Lower lobe of right lung (tissue), 2 donors: Measurements from ENCODE around the gene TBX20. TPM values are rescaled to one million over a fixed set of nuclear protein-coding genes. Genes with fewer than 3 reads are reported as not detected.
A peak's percentile ranks its signal among the peaks of the same experiment; 100 is the strongest.

Source experiments
- ATAC-seq, 2 donors: fragments of 200-7000 bp; cut with Tn5 transposase; one replicate each; pipeline ENCODE4 v1.9.1; 2020 to 2022; ENCODE audit warnings: mild to moderate bottlenecking in 2 of 2, moderate library complexity in 2 of 2
- DNase-seq: peaks from one replicate; pipeline ENCODE4 v3.0.0-alpha.2; 2020
- H3K27ac ChIP-seq: fragments of 200-600 bp; one replicate; pipeline ENCODE4 v1.8.0; 2022
- H3K27me3 ChIP-seq: fragments of 200-600 bp; one replicate; pipeline ENCODE4 v1.8.0; 2022; ENCODE audit warnings: low read depth
- H3K36me3 ChIP-seq: fragments of 200-600 bp; one replicate; pipeline ENCODE4 v1.8.0; 2022; ENCODE audit warnings: mild to moderate bottlenecking
- H3K4me1 ChIP-seq: fragments of 200-600 bp; one replicate; pipeline ENCODE4 v1.8.0; 2022
- H3K4me3 ChIP-seq: fragments of 200-600 bp; one replicate; pipeline ENCODE4 v1.8.0; 2022; ENCODE audit warnings: mild to moderate bottlenecking
- H3K9me3 ChIP-seq: fragments of 200-600 bp; one replicate; pipeline ENCODE4 v1.8.0; 2022
- intact Hi-C: fragments of 100-400 bp; cut with DNase I; formaldehyde crosslinking; loops from one replicate; pipeline ENCODE4 v1.11.0; 2022
- long read RNA-seq: library from polyadenylated mRNA; unstranded; transcript quantifications from one replicate; pipeline ENCODE4 v2.0.0, GENCODE V29; 2021
- total RNA-seq: library from RNA; stranded (reverse); fragmentation: NEBNext Ultra II Directional; extraction: Animal tissue kit (Norgen Biotek cat#: 25700); gene quantifications from one replicate; pipeline ENCODE4 v1.2.1, GENCODE V29; 2021
- TF ChIP-seq, protein P1 (sequence below): fragments of 200-600 bp; IDR thresholded peaks from one replicate; pipeline ENCODE4 v1.8.0; 2022; ENCODE audit warnings: antibody characterized with exemption, mild to moderate bottlenecking
- donor health status: DM: no; HTN: yes; CAD: no; lungs with severe emphysema.

Gene TBX20, protein sequence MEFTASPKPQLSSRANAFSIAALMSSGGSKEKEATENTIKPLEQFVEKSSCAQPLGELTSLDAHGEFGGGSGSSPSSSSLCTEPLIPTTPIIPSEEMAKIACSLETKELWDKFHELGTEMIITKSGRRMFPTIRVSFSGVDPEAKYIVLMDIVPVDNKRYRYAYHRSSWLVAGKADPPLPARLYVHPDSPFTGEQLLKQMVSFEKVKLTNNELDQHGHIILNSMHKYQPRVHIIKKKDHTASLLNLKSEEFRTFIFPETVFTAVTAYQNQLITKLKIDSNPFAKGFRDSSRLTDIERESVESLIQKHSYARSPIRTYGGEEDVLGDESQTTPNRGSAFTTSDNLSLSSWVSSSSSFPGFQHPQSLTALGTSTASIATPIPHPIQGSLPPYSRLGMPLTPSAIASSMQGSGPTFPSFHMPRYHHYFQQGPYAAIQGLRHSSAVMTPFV
- 0.65 TPM for total RNA-seq
- long read RNA-seq: 0 reads

DNA sequence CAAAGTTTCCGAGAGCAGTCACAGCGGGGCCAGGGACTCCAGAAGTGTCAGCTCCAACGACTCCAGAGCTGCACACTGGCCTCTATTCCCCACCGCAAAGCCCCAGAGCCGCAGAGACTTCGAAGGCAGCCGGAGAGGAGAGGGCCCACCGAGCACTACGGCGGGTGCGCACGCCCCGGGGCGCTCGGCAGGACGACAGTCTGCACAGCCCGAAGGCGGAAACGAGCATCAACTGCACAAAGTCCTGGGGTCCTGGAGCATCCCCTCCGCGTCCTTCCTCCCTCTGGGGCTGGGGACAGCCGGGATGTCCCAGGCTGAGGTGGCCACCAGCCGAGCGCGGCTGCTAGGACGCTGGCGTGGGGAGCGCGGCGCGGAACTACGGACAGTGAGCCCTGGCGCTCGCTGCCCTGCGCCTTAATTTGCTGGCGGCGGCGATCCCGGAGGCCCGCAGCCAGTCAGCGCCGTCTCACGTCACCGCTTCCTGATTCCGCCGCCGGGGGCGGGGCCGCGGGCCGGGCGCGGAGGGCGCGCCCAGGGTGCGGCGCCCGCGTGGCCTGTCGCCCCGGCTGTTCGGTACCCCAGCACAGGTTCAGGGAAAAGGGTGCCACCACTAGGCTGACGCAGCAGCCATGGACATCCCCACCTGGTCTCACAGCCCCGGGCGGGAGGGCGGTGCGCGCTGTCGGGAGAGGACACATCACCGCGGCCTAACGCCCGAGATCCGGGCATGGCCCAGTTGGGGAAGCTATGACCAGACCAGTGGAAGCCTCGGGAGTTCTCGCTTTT is at the start of gene TBX20:
Gene TBX20 (minus strand): TSS at position 391 of the 786 bp plus-strand sequence. CDS start 480 bp downstream, outside the sequence.
- intact Hi-C loops: no loop called here
- peaks cover 99% of the 10 kb centered on the region for H3K27me3 ChIP-seq
- H3K4me3 ChIP-seq: peak within 1 kb of the TSS; percentile 49

DNA sequence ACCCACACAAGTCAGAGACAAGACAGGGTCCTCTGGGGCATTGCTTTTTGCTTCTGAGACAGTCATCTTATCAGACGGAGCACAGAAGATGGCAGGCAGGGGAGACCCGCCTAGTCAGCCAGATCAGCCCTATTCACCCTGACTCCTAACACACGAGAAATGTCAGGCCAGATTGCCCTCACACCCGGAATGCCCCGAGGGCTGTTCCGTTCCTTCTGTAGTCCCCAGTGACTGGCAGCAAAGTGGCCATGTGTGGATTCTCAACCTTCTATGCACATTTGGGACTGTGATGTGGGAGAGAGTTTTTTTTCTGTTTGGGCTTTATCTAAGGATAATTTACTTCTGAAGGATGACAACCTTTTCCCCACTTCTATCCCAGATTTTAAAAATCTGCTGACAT is 35.5 kb upstream of the TBX20 start:
- H3K27me3 ChIP-seq: no peaks in the 10 kb centered on the region
- H3K36me3 ChIP-seq: no peaks in the 10 kb centered on the region
- intact Hi-C loops: no loop called here
- H3K4me3 ChIP-seq: no peak overlapping the region
- H3K9me3 ChIP-seq: peaks cover 12% of the 10 kb centered on the region
- no peak overlapping the region for H3K27ac ChIP-seq
- no peaks in the 10 kb centered on the region for H3K4me1 ChIP-seq
- TF ChIP-seq, protein P1, sequence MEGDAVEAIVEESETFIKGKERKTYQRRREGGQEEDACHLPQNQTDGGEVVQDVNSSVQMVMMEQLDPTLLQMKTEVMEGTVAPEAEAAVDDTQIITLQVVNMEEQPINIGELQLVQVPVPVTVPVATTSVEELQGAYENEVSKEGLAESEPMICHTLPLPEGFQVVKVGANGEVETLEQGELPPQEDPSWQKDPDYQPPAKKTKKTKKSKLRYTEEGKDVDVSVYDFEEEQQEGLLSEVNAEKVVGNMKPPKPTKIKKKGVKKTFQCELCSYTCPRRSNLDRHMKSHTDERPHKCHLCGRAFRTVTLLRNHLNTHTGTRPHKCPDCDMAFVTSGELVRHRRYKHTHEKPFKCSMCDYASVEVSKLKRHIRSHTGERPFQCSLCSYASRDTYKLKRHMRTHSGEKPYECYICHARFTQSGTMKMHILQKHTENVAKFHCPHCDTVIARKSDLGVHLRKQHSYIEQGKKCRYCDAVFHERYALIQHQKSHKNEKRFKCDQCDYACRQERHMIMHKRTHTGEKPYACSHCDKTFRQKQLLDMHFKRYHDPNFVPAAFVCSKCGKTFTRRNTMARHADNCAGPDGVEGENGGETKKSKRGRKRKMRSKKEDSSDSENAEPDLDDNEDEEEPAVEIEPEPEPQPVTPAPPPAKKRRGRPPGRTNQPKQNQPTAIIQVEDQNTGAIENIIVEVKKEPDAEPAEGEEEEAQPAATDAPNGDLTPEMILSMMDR: no peak
- ATAC-seq (no peak), DNase-seq (no peak)

More for the DNA sequence above, at the start of gene TBX20:
- ATAC-seq (peak; percentile 76 to 80), DNase-seq (peak; percentile 59)
- TF ChIP-seq, protein P1: no peak
- no peak within 1 kb of the TSS for H3K27ac ChIP-seq
- peaks cover 8% of the 10 kb centered on the region for H3K4me1 ChIP-seq
- H3K36me3 ChIP-seq: no peaks in the 10 kb centered on the region
- no peaks in the 10 kb centered on the region for H3K9me3 ChIP-seq

DNA sequence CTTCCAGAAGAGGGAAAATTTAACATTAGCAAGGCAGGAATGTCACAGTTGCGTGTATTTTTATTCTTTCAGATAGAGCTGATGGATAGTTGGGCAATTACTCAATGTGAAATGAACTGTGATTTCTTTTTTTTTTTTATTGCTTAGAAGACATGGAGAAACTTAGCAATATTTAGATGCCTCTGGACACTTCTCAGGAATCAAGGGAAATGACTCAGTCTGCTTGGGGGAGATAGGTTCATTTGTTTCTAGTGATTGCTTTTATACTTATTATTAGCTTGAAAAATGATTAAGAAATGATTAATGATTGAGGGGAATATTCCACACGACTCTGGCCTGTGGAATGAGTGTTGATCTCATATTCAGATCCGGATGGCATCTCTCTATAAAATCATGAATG is 33.1 kb upstream of the TBX20 start:
- TF ChIP-seq, protein P1: no peak
- intact Hi-C loops: no loop called here
- ATAC-seq (no peak), DNase-seq (no peak)
- Histone ChIP-seq H3K27me3 (no peaks in the 10 kb centered on the region), H3K4me3 (no peak overlapping the region), H3K27ac (no peak overlapping the region), H3K4me1 (no peaks in the 10 kb centered on the region), H3K36me3 (no peaks in the 10 kb centered on the region), H3K9me3 (peaks cover 4% of the 10 kb centered on the region)

DNA sequence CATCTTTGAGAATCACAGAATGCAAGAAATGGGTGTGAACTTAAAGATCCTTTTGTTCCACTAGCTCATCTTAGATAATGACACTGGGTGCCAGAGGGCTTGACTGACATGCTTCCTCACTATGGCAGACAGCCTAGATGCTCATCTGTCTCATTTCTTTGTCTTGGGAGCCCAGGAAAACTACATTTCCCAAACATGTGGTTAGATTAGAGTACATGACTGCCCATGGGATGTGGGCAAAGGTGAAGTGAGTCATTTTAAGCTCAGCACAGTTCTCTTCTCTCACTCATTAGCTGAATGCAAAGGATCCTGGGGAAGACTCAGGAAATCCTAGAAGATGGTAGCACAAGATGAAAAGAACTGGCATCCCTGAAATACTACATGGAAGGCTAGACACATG is 32.5 kb upstream of the TBX20 start:
- Histone ChIP-seq H3K36me3 (no peaks in the 10 kb centered on the region), H3K27ac (no peak overlapping the region), H3K4me3 (no peak overlapping the region), H3K9me3 (peaks cover 4% of the 10 kb centered on the region), H3K27me3 (no peaks in the 10 kb centered on the region), H3K4me1 (no peaks in the 10 kb centered on the region)
- TF ChIP-seq, protein P1: no peak
- intact Hi-C loops: no loop called here
- ATAC-seq (no peak), DNase-seq (no peak)

DNA sequence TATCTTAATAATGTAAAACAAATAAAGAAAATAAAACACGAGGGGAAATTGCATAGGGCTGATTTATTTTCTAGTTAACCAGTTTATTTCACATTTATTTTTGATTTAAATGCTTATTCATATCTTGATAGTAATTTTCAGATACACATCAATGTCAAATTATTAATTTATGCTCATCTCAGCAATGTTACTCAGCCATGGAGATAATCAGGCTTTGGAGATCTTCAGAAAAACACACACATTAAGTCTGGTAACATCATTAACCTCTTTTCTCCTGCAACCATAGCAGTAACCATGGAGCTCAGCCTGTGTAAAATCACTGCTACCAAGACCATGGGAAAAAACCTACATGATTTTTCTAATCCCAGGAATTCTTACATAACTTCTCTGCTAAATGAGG is 31.9 kb upstream of the TBX20 start:
- H3K9me3 ChIP-seq: peaks cover 4% of the 10 kb centered on the region
- TF ChIP-seq, protein P1: no peak

More for the DNA sequence above, 31.9 kb upstream of the TBX20 start:
- H3K4me1 ChIP-seq: no peaks in the 10 kb centered on the region
- no peaks in the 10 kb centered on the region for H3K36me3 ChIP-seq
- ATAC-seq (no peak), DNase-seq (no peak)
- no peak overlapping the region for H3K27ac ChIP-seq
- intact Hi-C loops: no loop called here
- H3K27me3 ChIP-seq: no peaks in the 10 kb centered on the region
- no peak overlapping the region for H3K4me3 ChIP-seq
